ENCODE results near the gene ZFYVE21. TPM values are rescaled to one million over a fixed set of nuclear protein-coding genes. Genes with fewer than 3 reads are reported as not detected.
"Not testable (repeated sequence)": the region's sequence is repeated elsewhere in the genome, so short reads cannot be mapped to it uniquely, and the experiment has no call there.

The ZFYVE21 gene
- total RNA-seq, 1 experiment from 2014 or later, result 49.7 TPM

DNA sequence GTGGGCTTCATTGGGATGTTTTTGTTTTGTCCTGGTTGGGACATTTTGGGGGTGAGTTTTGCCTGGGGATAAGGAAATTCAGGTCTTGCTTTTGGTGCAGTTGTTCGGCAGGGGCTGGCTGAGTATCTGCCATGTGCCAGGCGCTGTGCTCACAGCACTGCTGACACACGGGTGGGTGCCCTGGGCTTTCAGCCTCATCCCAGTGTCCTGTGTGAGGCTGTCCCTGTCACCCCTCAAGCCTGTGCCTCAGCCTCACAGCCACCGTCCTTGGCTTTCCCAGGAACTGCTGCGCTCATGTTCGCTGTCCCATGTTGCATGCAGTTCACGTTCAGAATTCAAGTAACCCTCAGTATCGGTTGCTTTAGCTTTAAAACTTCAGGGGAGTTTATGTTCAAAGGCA is 25.3 kb upstream of the ZFYVE21 start:
- Histone ChIP-seq H4K5ac (ENCODE audit: insufficient read length, low read depth, low read length) (no peak overlapping the region), H3K27ac (ENCODE audit: insufficient read length, low read depth, low read length) (no peak overlapping the region), H4K91ac (ENCODE audit: insufficient read length, low read depth, low read length) (no peak overlapping the region), H4K8ac (replicated peaks; ENCODE audit: insufficient read length, low read depth, low read length) (no peak overlapping the region), H2BK5ac (ENCODE audit: insufficient read length, low read length) (no peak overlapping the region), H3K23me2 (ENCODE audit: insufficient read length, low read depth, low read length, poor library complexity, severe bottlenecking) (no peaks in the 10 kb centered on the region), H3K27me3 (ENCODE audit: insufficient read depth, low read length) (no peaks in the 10 kb centered on the region), H3K79me1 (ENCODE audit: insufficient read depth, low read depth, low read length, poor library complexity, severe bottlenecking) (no peaks in the 10 kb centered on the region), H3T11ph (ENCODE audit: low read length) (no peak overlapping the region), H3K4me1 (ENCODE audit: insufficient read depth, low read length) (no peaks in the 10 kb centered on the region), H3K79me2 (ENCODE audit: insufficient read depth, low read length) (0 out of 2 replicates have a peak, but pooled peaks cover 2% of the 10 kb centered on the region), H3K9ac (ENCODE audit: extremely low read depth, insufficient read length, low read length) (no peak overlapping the region), H3K9me3 (ENCODE audit: control insufficient read depth, low read depth, low read length) (no peaks in the 10 kb centered on the region), H3K4ac (ENCODE audit: low read depth, low read length) (no peak overlapping the region), H3K18ac (ENCODE audit: insufficient read length, low read depth, low read length) (no peak overlapping the region), H4K20me1 (ENCODE audit: control insufficient read depth, insufficient read depth, insufficient read length) (peaks cover 3% of the 10 kb centered on the region), H3K56ac (ENCODE audit: insufficient read length, low read depth, low read length) (no peak overlapping the region), H2BK15ac (ENCODE audit: low read depth, low read length) (no peak overlapping the region), H2AFZ (ENCODE audit: low read length) (no peak overlapping the region), H2BK12ac (ENCODE audit: insufficient read length, low read depth, low read length) (no peak overlapping the region), H3K14ac (ENCODE audit: insufficient read depth, low read length) (no peak overlapping the region), H3K23ac (ENCODE audit: insufficient read length, low read depth, low read length) (no peak overlapping the region), H2BK120ac (ENCODE audit: low read depth, low read length, poor library complexity, severe bottlenecking) (no peak overlapping the region), H2BK20ac (ENCODE audit: low read depth, low read length, poor library complexity, severe bottlenecking) (no peak overlapping the region), H3K4me2 (ENCODE audit: insufficient read depth, insufficient read length, low read length) (no peak overlapping the region), H2AK5ac (ENCODE audit: insufficient read length, low read length) (no peak overlapping the region)
- Mint-ChIP-seq H3K27ac (peak overlapping the region in 1 of 3 experiments; percentile 6; a peak in 1 of 7 replicates), H3K4me3 (no peak overlapping the region), H3K27me3 (ENCODE audit: low read depth) (no peaks in the 10 kb centered on the region), H3K36me3 (ENCODE audit: insufficient read depth in 1 of 3, low read depth in 3 of 3) (peaks cover 2 to 62% (median 43%) of the 10 kb centered on the region in 3 experiments; a peak in 6 of 7 replicates), H3K4me1 (peaks cover under 1% of the 10 kb centered on the region in 2 experiments), H3K9me3 (no peaks in the 10 kb centered on the region)
- TF ChIP-seq CTCF (conservative IDR thresholded peaks at IDR 0.05), result no peak
- DNase-seq, result no peak
- no CpG with 5 or more reads among the region's 8 CpGs for WGBS (ENCODE audit: extremely low coverage, insufficient read length, low lambda C conversion rate)

DNA sequence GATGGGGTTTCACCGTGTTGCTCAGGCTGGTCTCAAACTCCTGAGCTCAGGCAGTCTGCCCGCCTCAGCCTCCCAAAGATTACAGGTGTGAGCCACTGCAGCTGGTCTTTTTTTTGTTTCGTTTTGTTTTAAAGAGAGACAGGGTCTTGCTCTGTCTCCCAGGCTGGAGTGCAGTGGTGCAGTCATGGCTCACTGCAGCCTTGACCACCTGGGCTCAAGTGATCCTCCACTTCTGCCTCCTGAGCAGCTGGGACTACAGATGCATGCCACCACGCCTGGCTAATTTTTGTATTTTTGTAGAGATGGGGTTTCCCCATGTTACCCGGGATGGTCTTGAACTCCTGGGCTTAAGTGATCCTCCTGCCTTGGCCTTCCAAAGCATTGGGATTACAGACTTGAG is 24.0 kb upstream of the ZFYVE21 start:
- not testable (repeated sequence) for H3K18ac ChIP-seq (ENCODE audit: insufficient read length, low read depth, low read length); H3K23ac ChIP-seq (ENCODE audit: insufficient read length, low read depth, low read length); H2BK12ac ChIP-seq (ENCODE audit: insufficient read length, low read depth, low read length); H3K4me2 ChIP-seq (ENCODE audit: insufficient read depth, insufficient read length, low read length); H3K9me3 Mint-ChIP-seq; H3K27me3 Mint-ChIP-seq (ENCODE audit: low read depth); DNase-seq; H4K91ac ChIP-seq (ENCODE audit: insufficient read length, low read depth, low read length); H3K14ac ChIP-seq (ENCODE audit: insufficient read depth, low read length); H2BK120ac ChIP-seq (ENCODE audit: low read depth, low read length, poor library complexity, severe bottlenecking); H2BK20ac ChIP-seq (ENCODE audit: low read depth, low read length, poor library complexity, severe bottlenecking); H3K4ac ChIP-seq (ENCODE audit: low read depth, low read length); H2AK5ac ChIP-seq (ENCODE audit: insufficient read length, low read length); H3K79me1 ChIP-seq (ENCODE audit: insufficient read depth, low read depth, low read length, poor library complexity, severe bottlenecking); H3K4me3 Mint-ChIP-seq; H3K4me1 ChIP-seq (ENCODE audit: insufficient read depth, low read length); H3T11ph ChIP-seq (ENCODE audit: low read length); H3K27ac ChIP-seq (ENCODE audit: insufficient read length, low read depth, low read length); H3K9ac ChIP-seq (ENCODE audit: extremely low read depth, insufficient read length, low read length); H2BK5ac ChIP-seq (ENCODE audit: insufficient read length, low read length); H3K79me2 ChIP-seq (ENCODE audit: insufficient read depth, low read length); H2BK15ac ChIP-seq (ENCODE audit: low read depth, low read length); H4K8ac ChIP-seq (replicated peaks; ENCODE audit: insufficient read length, low read depth, low read length); H3K27me3 ChIP-seq (ENCODE audit: insufficient read depth, low read length); H4K5ac ChIP-seq (ENCODE audit: insufficient read length, low read depth, low read length); H2AFZ ChIP-seq (ENCODE audit: low read length); H3K9me3 ChIP-seq (ENCODE audit: control insufficient read depth, low read depth, low read length); H4K20me1 ChIP-seq (ENCODE audit: control insufficient read depth, insufficient read depth, insufficient read length); H3K56ac ChIP-seq (ENCODE audit: insufficient read length, low read depth, low read length); H3K23me2 ChIP-seq (ENCODE audit: insufficient read length, low read depth, low read length, poor library complexity, severe bottlenecking)
- Mint-ChIP-seq H3K4me1 (peaks cover 5 to 12% of the 10 kb centered on the region in 2 experiments), H3K27ac (0 out of 7 replicates have a peak overlapping the region, but pooled peaks of 1 of the 3 experiments have one; percentile 57), H3K36me3 (ENCODE audit: insufficient read depth in 1 of 3, low read depth in 3 of 3) (peaks cover 0 to 58% (median 31%) of the 10 kb centered on the region in 3 experiments; a peak in 6 of 7 replicates)
- no CpG with 5 or more reads among the region's 5 CpGs for WGBS (ENCODE audit: extremely low coverage, insufficient read length, low lambda C conversion rate)
